Measurements from ENCODE around the gene MTMR1. TPM values are rescaled to one million over a fixed set of nuclear protein-coding genes. Genes with fewer than 3 reads are reported as not detected.

Gene MTMR1
- total RNA-seq, 2 experiments from 2014 or later: 41.1 to 41.2 TPM

DNA sequence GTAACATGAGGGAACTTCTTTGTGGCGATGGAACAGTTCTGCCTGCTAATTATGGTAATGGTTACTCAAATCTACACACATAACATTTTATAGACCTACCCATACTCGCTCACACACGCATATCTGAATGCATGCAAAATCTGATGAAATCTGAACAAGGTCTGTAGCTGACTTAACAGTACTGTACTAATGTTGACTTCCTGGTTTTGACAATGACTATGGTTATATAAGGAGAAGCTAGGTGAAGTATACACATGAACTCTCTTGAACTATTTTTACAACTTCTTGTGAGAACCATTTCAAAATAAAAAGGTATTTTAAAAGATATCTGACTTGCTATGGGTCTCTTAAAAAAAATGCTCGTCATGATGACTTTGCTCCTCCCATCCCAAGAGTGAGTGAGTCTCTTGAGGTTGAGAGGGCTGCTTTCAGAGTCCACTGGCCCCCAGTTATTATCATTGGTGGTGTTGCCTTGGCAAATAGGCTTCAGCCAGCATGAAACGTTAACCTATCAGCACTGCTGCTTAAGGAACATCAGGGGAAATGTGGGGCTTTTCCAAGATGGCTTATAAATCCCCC lies 99.8 kb downstream of the MTMR1 start:
- Mint-ChIP-seq H3K36me3 (peaks cover 43% of the 10 kb centered on the region), H3K27me3 (no peaks in the 10 kb centered on the region), H3K4me3 (no peak overlapping the region)

DNA sequence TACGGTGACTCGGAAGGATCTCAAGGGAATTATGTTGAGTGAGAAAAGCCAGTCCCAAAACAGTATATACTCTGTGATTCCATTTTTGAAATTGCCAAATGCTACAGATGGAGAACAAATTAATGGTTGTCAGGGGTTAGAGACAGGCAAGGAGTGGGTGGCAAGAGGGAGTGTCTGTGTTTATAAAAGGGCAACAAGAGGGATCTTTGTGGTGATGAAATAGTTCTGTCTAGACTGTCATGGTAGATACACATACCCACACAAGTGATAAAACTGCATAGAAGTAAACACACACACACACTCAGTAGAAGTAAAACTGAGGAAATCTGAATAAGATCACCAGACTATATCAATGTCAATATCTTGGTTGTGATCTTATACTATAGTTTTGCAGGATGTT lies 112.5 kb downstream of the MTMR1 start:
- Mint-ChIP-seq H3K36me3 (peaks cover 17% of the 10 kb centered on the region), H3K4me3 (no peak overlapping the region), H3K4me1 (no peaks in the 10 kb centered on the region), H3K27me3 (no peaks in the 10 kb centered on the region), H3K27ac (no peak overlapping the region), H3K9me3 (no peaks in the 10 kb centered on the region)
- POLR2A ChIA-PET: no interaction called here
- ATAC-seq (ENCODE audit: low read depth) (no peak), DNase-seq (no peak)

More for the DNA sequence above, 99.8 kb downstream of the MTMR1 start:
- POLR2A ChIA-PET: no interaction called here
- no peak for ATAC-seq (ENCODE audit: low read depth)
- Mint-ChIP-seq H3K4me1 (peaks cover 5% of the 10 kb centered on the region), H3K9me3 (peaks cover 3% of the 10 kb centered on the region), H3K27ac (no peak overlapping the region)
- DNase-seq: no peak

DNA sequence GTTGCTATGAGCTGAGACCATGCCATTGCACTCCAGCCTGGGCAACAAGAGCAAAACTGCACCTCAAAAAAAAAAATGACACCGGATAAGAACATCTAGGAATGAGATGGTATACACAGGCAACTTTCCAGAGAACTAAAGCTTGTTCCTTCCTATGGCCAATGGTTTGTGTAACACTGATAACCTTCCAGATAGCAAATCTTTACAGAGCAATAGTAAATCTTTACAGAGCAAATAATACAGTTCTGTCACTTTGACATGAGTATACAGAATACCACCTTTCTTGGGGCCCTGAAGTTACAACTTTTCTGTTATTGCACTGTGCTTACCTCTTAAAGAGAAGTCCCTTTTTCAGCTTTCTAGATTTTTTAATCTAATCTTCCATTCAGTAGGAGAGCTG lies 113.6 kb downstream of the MTMR1 start:
- no peaks in the 10 kb centered on the region for H3K9me3 Mint-ChIP-seq
- POLR2A ChIA-PET: no interaction called here
- peaks cover 19% of the 10 kb centered on the region for H3K36me3 Mint-ChIP-seq
- ATAC-seq (ENCODE audit: low read depth): no peak
- DNase-seq: no peak
- H3K27me3 Mint-ChIP-seq: no peaks in the 10 kb centered on the region
- H3K4me1 Mint-ChIP-seq: no peaks in the 10 kb centered on the region
- H3K4me3 Mint-ChIP-seq: no peak overlapping the region
- no peak overlapping the region for H3K27ac Mint-ChIP-seq

DNA sequence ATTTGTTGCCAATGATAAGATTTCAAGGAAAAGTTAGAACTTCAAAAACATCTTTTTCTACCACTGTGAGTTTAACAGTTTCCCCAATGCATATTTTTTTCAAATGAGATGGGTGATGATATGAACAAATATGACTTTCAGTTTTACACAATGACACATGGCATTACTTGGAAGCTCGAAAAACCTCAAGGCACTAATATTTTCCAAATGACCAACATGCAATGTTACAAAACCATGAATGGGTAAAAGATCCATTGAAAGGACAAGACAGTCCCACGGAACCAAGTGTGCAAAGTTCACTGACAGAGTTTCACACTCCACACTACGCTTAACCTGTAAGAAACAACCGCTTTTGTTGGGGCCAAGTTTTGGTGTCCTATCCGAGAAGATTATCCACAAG lies 120.7 kb downstream of the MTMR1 start:
- H3K27me3 Mint-ChIP-seq: no peaks in the 10 kb centered on the region
- POLR2A ChIA-PET: no interaction called here
- peaks cover 20% of the 10 kb centered on the region for H3K36me3 Mint-ChIP-seq
- H3K4me1 Mint-ChIP-seq: no peaks in the 10 kb centered on the region
- H3K27ac Mint-ChIP-seq: no peak overlapping the region
- no peak overlapping the region for H3K4me3 Mint-ChIP-seq
- no peak for ATAC-seq (ENCODE audit: low read depth)
- DNase-seq: no peak
- H3K9me3 Mint-ChIP-seq: no peaks in the 10 kb centered on the region

Other genes starting within 250 kb of the MTMR1 start
- 10 to 100 TPM; 30.5 to 34.5 TPM for gene MTM1, start 124.8 kb upstream of the MTMR1 start, total RNA-seq
- 10 to 100 TPM; 18.5 to 19.6 TPM for gene CD99L2, start 205.3 kb downstream of the MTMR1 start, total RNA-seq

Measured in activated naive CD8-positive, alpha-beta T cell treated with anti-CD3 and anti-CD28 coated beads, Interleukin-2, amount 10 ng/mL, durations not matched to agents 7 days and 5 days (primary cell).